IMR-90 (cell line): ENCODE results near the gene FBXO5. TPM values are rescaled to one million over a fixed set of nuclear protein-coding genes. Genes with fewer than 3 reads are reported as not detected.
A peak's percentile ranks its signal among the peaks of the same experiment; 100 is the strongest.

Experiments used
- ATAC-seq: fragments of 200-7000 bp; cut with Tn5 transposase; 2 replicates; pipeline ENCODE4 v1.9.1; 2020; ENCODE audit warnings: low read depth, mild to moderate bottlenecking, moderate library complexity
- BruUV-seq: library from RNA; stranded (reverse); fragments of 400-500 nt; replicated peaks from 2 replicates; lab custom pipeline; 2021; lab: Mats Ljungman, UMichigan
- CTCF ChIA-PET: fragments of 300-600 bp; formaldehyde crosslinking; extraction: SDS; loops from one replicate; lab custom pipeline; 2021; ENCODE audit warnings: antibody characterized with exemption; lab: Yijun Ruan, JAX
- POLR2A ChIA-PET: fragments of 300-600 bp; sonication (Branson Sonifier 250); formaldehyde crosslinking; loops from one replicate; lab custom pipeline; 2022; ENCODE audit warnings: antibody characterized with exemption; ENCODE audit not compliant: unreplicated experiment; lab: Charles Lee
- DNase-seq: peaks from one replicate; pipeline ENCODE4 v3.0.0; 2013
- H2AFZ ChIP-seq: replicated peaks from 2 replicates; pipeline ENCODE3; 2013; ENCODE audit warnings: low read length, mild to moderate bottlenecking; ENCODE audit not compliant: poor library complexity
- H2AK5ac ChIP-seq: 2 replicates; pipeline ENCODE4 v1.6.1; 2013; ENCODE audit warnings: low read depth, low read length, inconsistent platforms
- H2AK9ac ChIP-seq: replicated peaks from 2 replicates; pipeline ENCODE3; 2013; ENCODE audit warnings: mild to moderate bottlenecking, low read depth, low read length, moderate library complexity; ENCODE audit not compliant: poor library complexity
- H2BK120ac ChIP-seq: 2 replicates; pipeline ENCODE4 v1.6.1; 2013; ENCODE audit warnings: low read depth, low read length, inconsistent platforms
- H2BK15ac ChIP-seq: 3 replicates; pipeline ENCODE4 v1.6.1; 2013; ENCODE audit warnings: low read depth, low read length, inconsistent platforms
- H2BK20ac ChIP-seq: 2 replicates; pipeline ENCODE4 v1.6.1; 2013; ENCODE audit warnings: low read depth, mild to moderate bottlenecking, inconsistent platforms, low read length, moderate library complexity
- H2BK5ac ChIP-seq: 2 replicates; pipeline ENCODE4 v1.6.1; 2013; ENCODE audit warnings: mild to moderate bottlenecking, low read depth, low read length, inconsistent platforms; ENCODE audit not compliant: poor library complexity, severe bottlenecking
- H3K14ac ChIP-seq: replicated peaks from 2 replicates; pipeline ENCODE4 v1.6.1; 2013; ENCODE audit warnings: low read depth, low read length, inconsistent platforms
- H3K18ac ChIP-seq: 2 replicates; pipeline ENCODE4 v1.6.1; 2013; ENCODE audit warnings: low read depth, low read length, control low read depth
- H3K23ac ChIP-seq: 2 replicates; pipeline ENCODE4 v1.6.1; 2013; ENCODE audit warnings: low read depth, low read length, inconsistent platforms
- H3K27ac ChIP-seq: 2 replicates; pipeline ENCODE4 v1.5.1; 2013; ENCODE audit warnings: mild to moderate bottlenecking, control low read depth, low read length; ENCODE audit not compliant: insufficient read depth
- H3K27me3 ChIP-seq: 2 replicates; pipeline ENCODE4 v1.6.1; 2013; ENCODE audit warnings: low read length; ENCODE audit not compliant: control insufficient read depth, insufficient read depth
- H3K36me3 ChIP-seq: 2 replicates; pipeline ENCODE4 v1.6.1; 2013; ENCODE audit warnings: low read length, mixed read lengths; ENCODE audit not compliant: control insufficient read depth, insufficient read depth
- H3K4ac ChIP-seq: 2 replicates; pipeline ENCODE4 v1.6.1; 2013; ENCODE audit warnings: low read depth, low read length, inconsistent platforms
- H3K4me1 ChIP-seq: 2 replicates; pipeline ENCODE4 v1.6.1; 2013; ENCODE audit warnings: low read length, mixed read lengths; ENCODE audit not compliant: control insufficient read depth, insufficient read depth
- H3K4me2 ChIP-seq: 2 replicates; pipeline ENCODE4 v1.6.1; 2013; ENCODE audit warnings: low read depth, mild to moderate bottlenecking, control low read depth, low read length, moderate library complexity
- H3K4me3 ChIP-seq: 2 replicates; pipeline ENCODE4 v1.5.1; 2013; ENCODE audit warnings: low read depth, mild to moderate bottlenecking, control low read depth, low read length, moderate library complexity; ENCODE audit not compliant: insufficient read depth
- H3K56ac ChIP-seq: 2 replicates; pipeline ENCODE4 v1.6.1; 2013; ENCODE audit warnings: low read length, inconsistent platforms; ENCODE audit not compliant: insufficient read depth; ENCODE audit errors: extremely low read depth
- H3K79me1 ChIP-seq, 2 experiments: 2 replicates each; pipeline ENCODE4 v1.6.1; 2013; ENCODE audit warnings: low read length in 2 of 2, inconsistent platforms in 1 of 2, low read depth in 1 of 2
- H3K9ac ChIP-seq: 2 replicates; pipeline ENCODE4 v1.6.1; 2013; ENCODE audit warnings: low read depth, low read length, control low read depth
- H3K9me1 ChIP-seq: 2 replicates; pipeline ENCODE4 v1.6.1; 2013; ENCODE audit warnings: low read length, inconsistent platforms; ENCODE audit not compliant: insufficient read depth
- H3K9me3 ChIP-seq: 2 replicates; pipeline ENCODE4 v1.6.1; 2013; ENCODE audit warnings: low read length; ENCODE audit not compliant: control insufficient read depth, insufficient read depth
- H4K20me1 ChIP-seq: 2 replicates; pipeline ENCODE4 v1.6.1; 2013; ENCODE audit warnings: low read length, inconsistent platforms; ENCODE audit not compliant: insufficient read depth
- H4K5ac ChIP-seq: 2 replicates; pipeline ENCODE4 v1.6.1; 2013; ENCODE audit warnings: mild to moderate bottlenecking, low read depth, low read length, control low read depth
- H4K8ac ChIP-seq, 2 experiments: 2 replicates each; pipeline ENCODE4 v1.6.1; 2013; ENCODE audit warnings: low read depth in 2 of 2, low read length in 2 of 2, control low read depth in 1 of 2, inconsistent platforms in 1 of 2
- H4K91ac ChIP-seq: 2 replicates; pipeline ENCODE4 v1.6.1; 2013; ENCODE audit warnings: low read depth, low read length, inconsistent platforms; ENCODE audit not compliant: insufficient read depth
- CEBPB ChIP-seq: IDR thresholded peaks from 2 replicates; pipeline ENCODE4 v1.6.1; 2012; ENCODE audit warnings: low read depth, low read length, improper control_type of control experiment
- CHD1 ChIP-seq: IDR thresholded peaks from 2 replicates; pipeline ENCODE4 v1.6.1; 2012; ENCODE audit warnings: low read depth, low read length, improper control_type of control experiment
- FOS ChIP-seq: fragments of 150-350 bp; IDR thresholded peaks from 2 replicates; pipeline ENCODE4 v1.6.1; 2016; ENCODE audit warnings: low read depth, low read length
- MAFK ChIP-seq: IDR thresholded peaks from 2 replicates; pipeline ENCODE4 v1.6.1; 2012; ENCODE audit warnings: low read depth, low read length, improper control_type of control experiment
- MAZ ChIP-seq: IDR thresholded peaks from 2 replicates; pipeline ENCODE4 v1.6.1; 2012; ENCODE audit warnings: low read depth, mild to moderate bottlenecking, low read length, improper control_type of control experiment, moderate library complexity, borderline replicate concordance
- MXI1 ChIP-seq: IDR thresholded peaks from 2 replicates; pipeline ENCODE4 v1.6.1; 2012; ENCODE audit warnings: low read depth, mild to moderate bottlenecking, low read length, moderate library complexity, borderline replicate concordance
- NFE2L2 ChIP-seq: fragments of 150-350 bp; IDR thresholded peaks from 2 replicates; pipeline ENCODE4 v1.6.1; 2016; ENCODE audit warnings: low read depth, mild to moderate bottlenecking, low read length
- POLR2A ChIP-seq: IDR thresholded peaks from 2 replicates; pipeline ENCODE4 v1.6.1; 2012; ENCODE audit warnings: mild to moderate bottlenecking, low read depth, low read length
- RAD21 ChIP-seq: IDR thresholded peaks from 2 replicates; pipeline ENCODE4 v1.6.1; 2012; ENCODE audit warnings: low read length, improper control_type of control experiment
- RCOR1 ChIP-seq: IDR thresholded peaks from 2 replicates; pipeline ENCODE4 v1.6.1; 2012; ENCODE audit warnings: mild to moderate bottlenecking, low read length, improper control_type of control experiment; ENCODE audit not compliant: insufficient replicate concordance
- RFX5 ChIP-seq: IDR thresholded peaks from 2 replicates; pipeline ENCODE4 v1.8.0; 2012; ENCODE audit warnings: low read depth, mild to moderate bottlenecking, low read length, moderate library complexity
- SMC3 ChIP-seq: fragments of 150-350 bp; IDR thresholded peaks from 2 replicates; pipeline ENCODE4 v1.6.1; 2016; ENCODE audit warnings: low read depth, mild to moderate bottlenecking, antibody characterized with exemption, low read length, moderate library complexity
- WGBS, 2 experiments: methylation state at CpG; one replicate each; pipeline versions ENCODE4 v1.1.5 to v1.1.7; 2013; ENCODE audit warnings: missing lambda C conversion rate in 2 of 2; ENCODE audit not compliant: insufficient read length in 1 of 2; ENCODE audit errors: extremely low coverage in 2 of 2; 5-methylcytosine and 5-hydroxymethylcytosine counted together
- dilution Hi-C: fragments of 300-500 bp; cut with HindIII; formaldehyde crosslinking; loops from one replicate; pipeline ENCODE4 v1.14.3; 2018; ENCODE audit warnings: low sequenced_read_pairs; ENCODE audit not compliant: unreplicated experiment
- in situ Hi-C: fragments of 300-500 bp; cut with MboI; formaldehyde crosslinking; loops from 3 replicates; pipeline ENCODE4 v1.14.3; 2019; ENCODE audit warnings: low sequenced_read_pairs, inconsistent platforms, mixed read lengths
- intact Hi-C: fragments of 100-400 bp; cut with micrococcal nuclease; formaldehyde crosslinking; loops from 2 replicates; pipeline ENCODE4 v1.10.0; 2022
- polyA plus RNA-seq, 3 experiments: library from polyadenylated mRNA; depleted of rRNA; stranded (reverse); fragments of >200 nt; gene quantifications; 2 replicates each; pipeline ENCODE4 v1.2.3, GENCODE V29; 2012; ENCODE audit warnings: low replicate concordance in 1 of 3
- total RNA-seq: library from RNA; depleted of rRNA; stranded (reverse); fragments of >200 nt; gene quantifications from 2 replicates; pipeline ENCODE4 v1.2.3, GENCODE V29; 2012
- TF ChIP-seq, protein P1 (sequence below): fragments of 150-350 bp; IDR thresholded peaks from 2 replicates; pipeline ENCODE4 v1.6.1; 2017; ENCODE audit warnings: mild to moderate bottlenecking, antibody characterized with exemption, low read length, low read depth
- TF ChIP-seq, protein P2 (sequence below): conservative IDR thresholded peaks from 2 replicates; pipeline ENCODE4 v1.5.1; 2012; ENCODE audit warnings: mild to moderate bottlenecking, low read depth, low read length, improper control_type of control experiment

FBXO5 gene
- total and polyA plus RNA-seq, 2 of the 4 experiments (the other 2 are of a cell fraction), result 11.8 to 16.7 TPM

DNA sequence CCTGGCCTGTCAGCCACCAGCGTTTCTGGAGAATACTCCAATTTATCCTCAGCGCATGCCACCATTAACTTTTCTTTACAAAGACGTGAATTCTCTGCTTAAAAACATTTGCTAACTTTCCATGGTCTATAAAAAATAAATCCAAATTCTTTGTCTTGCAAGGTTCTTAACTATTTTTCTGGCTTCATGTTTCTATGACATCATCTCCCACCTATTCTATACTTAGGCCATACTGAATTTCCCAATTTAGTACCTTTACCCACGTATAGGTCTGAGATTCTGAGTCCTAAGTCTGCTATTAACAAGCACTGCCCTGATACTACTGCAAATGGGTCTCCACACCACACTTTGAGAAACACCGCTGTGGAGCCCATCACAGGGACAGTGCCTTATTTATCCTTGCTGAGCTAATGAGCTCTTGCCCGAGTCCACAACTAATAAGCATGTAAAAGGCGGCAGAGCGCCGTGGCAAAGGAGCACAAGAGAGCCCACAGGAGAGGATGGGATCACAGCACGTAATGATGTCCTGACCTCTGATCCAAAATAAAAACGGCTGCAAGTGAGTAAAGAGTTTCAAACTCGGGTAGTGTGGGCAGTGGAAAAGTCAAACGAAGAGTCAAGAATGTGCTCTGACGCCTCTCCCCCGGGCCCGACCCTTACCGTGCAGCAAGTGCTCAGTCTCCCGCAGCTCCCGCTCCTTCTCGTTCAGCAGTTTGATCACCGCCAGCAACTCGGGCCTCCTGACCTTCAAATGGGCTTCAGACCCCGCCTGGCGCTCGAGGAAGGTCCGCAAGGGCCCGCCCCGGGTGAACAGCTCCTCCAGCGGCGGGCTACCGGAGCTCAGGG, 19.1 kb upstream of the FBXO5 start:
- 0% methylated on average over 8 of the region's 31 CpGs; no CpG with 5 or more reads in 1 of the 2 experiments for WGBS, 2 experiments
- Histone ChIP-seq H2AK5ac (peak overlapping the region; percentile 1; the same call in 1 of the 2 replicates), H2BK120ac (no peak overlapping the region), H3K14ac (peak overlapping the region; percentile 47), H2BK15ac (no peak overlapping the region), H2AFZ (peak overlapping the region; percentile 90), H3K4me1 (peaks cover 3% of the 10 kb centered on the region; the same call in 1 of the 2 replicates), H3K9me1 (no peaks in the 10 kb centered on the region), H3K18ac (no peak overlapping the region), H3K9ac (peak overlapping the region; percentile 92), H3K4me3 (peak overlapping the region; percentile 79), H4K8ac (peak overlapping the region in 1 of 2 experiments; percentile 75; a peak in 2 of 4 replicates), H2AK9ac (peak overlapping the region; percentile 87), H3K36me3 (peaks cover 5% of the 10 kb centered on the region), H3K4me2 (peak overlapping the region; percentile 96), H2BK20ac (no peak overlapping the region), H4K20me1 (peaks cover 25% of the 10 kb centered on the region), H3K56ac (peak overlapping the region; percentile 63), H3K9me3 (no peaks in the 10 kb centered on the region), H3K4ac (peak overlapping the region; percentile 42), H3K27me3 (no peaks in the 10 kb centered on the region), H4K91ac (no peak overlapping the region), H2BK5ac (peak overlapping the region; percentile 41), H4K5ac (peak overlapping the region; percentile 33), H3K79me1 (peaks cover 5 to 16% of the 10 kb centered on the region in 2 experiments; a peak in 3 of 4 replicates), H3K23ac (peak overlapping the region; percentile 68), H3K27ac (peak overlapping the region; percentile 61)
- POLR2A ChIA-PET, result no interaction called here
- peak; percentile 40 for ATAC-seq
- CTCF ChIA-PET, result no interaction called here
- TSS peak; percentile 47 for BruUV-seq
- DNase-seq, result no peak
- in situ Hi-C loops (no loop called here), dilution Hi-C loops (no loop called here), intact Hi-C loops (no loop called here)
- no peak for TF ChIP-seq NFE2L2
- no peak for TF ChIP-seq RAD21
- no peak for TF ChIP-seq MAFK
- TF ChIP-seq MAZ, result no peak
- TF ChIP-seq POLR2A, result no peak
- TF ChIP-seq, protein P1, sequence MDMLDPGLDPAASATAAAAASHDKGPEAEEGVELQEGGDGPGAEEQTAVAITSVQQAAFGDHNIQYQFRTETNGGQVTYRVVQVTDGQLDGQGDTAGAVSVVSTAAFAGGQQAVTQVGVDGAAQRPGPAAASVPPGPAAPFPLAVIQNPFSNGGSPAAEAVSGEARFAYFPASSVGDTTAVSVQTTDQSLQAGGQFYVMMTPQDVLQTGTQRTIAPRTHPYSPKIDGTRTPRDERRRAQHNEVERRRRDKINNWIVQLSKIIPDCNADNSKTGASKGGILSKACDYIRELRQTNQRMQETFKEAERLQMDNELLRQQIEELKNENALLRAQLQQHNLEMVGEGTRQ, result no peak
- TF ChIP-seq CHD1, result no peak
- no peak for TF ChIP-seq SMC3
- no peak for TF ChIP-seq CEBPB
- TF ChIP-seq FOS, result no peak
- no peak for TF ChIP-seq RFX5
- TF ChIP-seq RCOR1, result no peak
- TF ChIP-seq, protein P2, sequence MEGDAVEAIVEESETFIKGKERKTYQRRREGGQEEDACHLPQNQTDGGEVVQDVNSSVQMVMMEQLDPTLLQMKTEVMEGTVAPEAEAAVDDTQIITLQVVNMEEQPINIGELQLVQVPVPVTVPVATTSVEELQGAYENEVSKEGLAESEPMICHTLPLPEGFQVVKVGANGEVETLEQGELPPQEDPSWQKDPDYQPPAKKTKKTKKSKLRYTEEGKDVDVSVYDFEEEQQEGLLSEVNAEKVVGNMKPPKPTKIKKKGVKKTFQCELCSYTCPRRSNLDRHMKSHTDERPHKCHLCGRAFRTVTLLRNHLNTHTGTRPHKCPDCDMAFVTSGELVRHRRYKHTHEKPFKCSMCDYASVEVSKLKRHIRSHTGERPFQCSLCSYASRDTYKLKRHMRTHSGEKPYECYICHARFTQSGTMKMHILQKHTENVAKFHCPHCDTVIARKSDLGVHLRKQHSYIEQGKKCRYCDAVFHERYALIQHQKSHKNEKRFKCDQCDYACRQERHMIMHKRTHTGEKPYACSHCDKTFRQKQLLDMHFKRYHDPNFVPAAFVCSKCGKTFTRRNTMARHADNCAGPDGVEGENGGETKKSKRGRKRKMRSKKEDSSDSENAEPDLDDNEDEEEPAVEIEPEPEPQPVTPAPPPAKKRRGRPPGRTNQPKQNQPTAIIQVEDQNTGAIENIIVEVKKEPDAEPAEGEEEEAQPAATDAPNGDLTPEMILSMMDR, result no peak
- TF ChIP-seq MXI1, result no peak
